HEK293 (cell line): ENCODE measurements around the gene C2CD2L.

Experiments used
- GLIS1 ChIP-seq: fragments of 450-650 bp; formaldehyde crosslinking; IDR thresholded peaks from 2 replicates; pipeline ENCODE4 v1.5.1; 2016; ENCODE audit warnings: missing biosample characterization, missing genetic modification characterization
- REPIN1 ChIP-seq: fragments of 450-650 bp; formaldehyde crosslinking; IDR thresholded peaks from 2 replicates; pipeline ENCODE4 v1.5.1; 2017; ENCODE audit warnings: missing biosample characterization, missing genetic modification characterization, low read depth
- ZEB2 ChIP-seq: fragments of 450-650 bp; formaldehyde crosslinking; IDR thresholded peaks from 2 replicates; pipeline ENCODE4 v1.5.1; 2016; ENCODE audit warnings: missing biosample characterization, missing genetic modification characterization
- ZFP69B ChIP-seq: fragments of 450-650 bp; formaldehyde crosslinking; IDR thresholded peaks from 2 replicates; pipeline ENCODE4 v1.5.1; 2016; ENCODE audit warnings: missing biosample characterization, missing genetic modification characterization
- ZNF114 ChIP-seq: fragments of 450-650 bp; formaldehyde crosslinking; IDR thresholded peaks from 2 replicates; pipeline ENCODE4 v1.5.0; 2017; ENCODE audit warnings: missing biosample characterization, missing genetic modification characterization
- ZNF140 ChIP-seq: fragments of 450-650 bp; formaldehyde crosslinking; IDR thresholded peaks from 2 replicates; pipeline ENCODE4 v1.5.1; 2016; ENCODE audit warnings: missing biosample characterization, missing genetic modification characterization
- ZNF16 ChIP-seq: fragments of 450-650 bp; formaldehyde crosslinking; IDR thresholded peaks from 2 replicates; pipeline ENCODE4 v1.5.1; 2016; ENCODE audit warnings: low read depth, missing biosample characterization, missing genetic modification characterization
- ZNF24 ChIP-seq: fragments of 450-650 bp; formaldehyde crosslinking; IDR thresholded peaks from 2 replicates; pipeline ENCODE4 v1.5.1; 2016; ENCODE audit warnings: missing biosample characterization, missing genetic modification characterization
- ZNF302 ChIP-seq: fragments of 450-650 bp; formaldehyde crosslinking; IDR thresholded peaks from 2 replicates; pipeline ENCODE4 v1.5.1; 2016; ENCODE audit warnings: missing biosample characterization, missing genetic modification characterization, low read depth
- ZNF341 ChIP-seq: fragments of 450-650 bp; formaldehyde crosslinking; IDR thresholded peaks from 2 replicates; pipeline ENCODE4; 2016; ENCODE audit warnings: low read depth, missing biosample characterization, missing genetic modification characterization
- ZNF366 ChIP-seq: fragments of 450-650 bp; formaldehyde crosslinking; conservative IDR thresholded peaks from 2 replicates; pipeline ENCODE4 v1.5.1; 2016; ENCODE audit warnings: missing biosample characterization, missing genetic modification characterization
- ZNF530 ChIP-seq: fragments of 450-650 bp; formaldehyde crosslinking; IDR thresholded peaks from 2 replicates; pipeline ENCODE4 v1.5.1; 2016; ENCODE audit warnings: low read depth, missing biosample characterization, missing genetic modification characterization
- ZNF707 ChIP-seq: fragments of 450-650 bp; formaldehyde crosslinking; IDR thresholded peaks from 2 replicates; pipeline ENCODE4 v1.5.1; 2016; ENCODE audit warnings: missing biosample characterization, missing genetic modification characterization
- TF ChIP-seq, protein P1 (sequence below): fragments of 450-650 bp; formaldehyde crosslinking; IDR thresholded peaks from 2 replicates; pipeline ENCODE4 v1.5.1; 2016; ENCODE audit warnings: missing biosample characterization, missing genetic modification characterization
- TF ChIP-seq, protein P2 (sequence below): fragments of 450-650 bp; formaldehyde crosslinking; IDR thresholded peaks from 2 replicates; pipeline ENCODE4 v1.5.1; 2017; ENCODE audit warnings: missing biosample characterization, mild to moderate bottlenecking, missing genetic modification characterization, moderate library complexity
- TF ChIP-seq, protein P3 (sequence below): fragments of 450-650 bp; formaldehyde crosslinking; IDR thresholded peaks from 2 replicates; pipeline ENCODE4 v1.5.1; 2016; ENCODE audit warnings: missing biosample characterization, missing genetic modification characterization
- TF ChIP-seq, protein P4 (sequence below): fragments of 450-650 bp; formaldehyde crosslinking; IDR thresholded peaks from 2 replicates; pipeline ENCODE4 v1.5.1; 2017; ENCODE audit warnings: missing biosample characterization, missing genetic modification characterization
- TF ChIP-seq, protein P5 (sequence below): fragments of 450-650 bp; formaldehyde crosslinking; conservative IDR thresholded peaks from 2 replicates; pipeline ENCODE4 v1.5.1; 2016; ENCODE audit warnings: low read depth, missing biosample characterization, missing genetic modification characterization
- TF ChIP-seq, protein P6 (sequence below): fragments of 450-650 bp; formaldehyde crosslinking; IDR thresholded peaks from 2 replicates; pipeline ENCODE4 v1.5.1; 2016; ENCODE audit warnings: missing biosample characterization, missing genetic modification characterization
- TF ChIP-seq, protein P7 (sequence below): fragments of 450-650 bp; formaldehyde crosslinking; IDR thresholded peaks from 2 replicates; pipeline ENCODE4 v1.5.1; 2016; ENCODE audit warnings: missing biosample characterization, missing genetic modification characterization
- TF ChIP-seq, protein P8 (sequence below): fragments of 450-650 bp; formaldehyde crosslinking; IDR thresholded peaks from 2 replicates; pipeline ENCODE4; 2016; ENCODE audit warnings: missing biosample characterization, missing genetic modification characterization

The C2CD2L gene

DNA sequence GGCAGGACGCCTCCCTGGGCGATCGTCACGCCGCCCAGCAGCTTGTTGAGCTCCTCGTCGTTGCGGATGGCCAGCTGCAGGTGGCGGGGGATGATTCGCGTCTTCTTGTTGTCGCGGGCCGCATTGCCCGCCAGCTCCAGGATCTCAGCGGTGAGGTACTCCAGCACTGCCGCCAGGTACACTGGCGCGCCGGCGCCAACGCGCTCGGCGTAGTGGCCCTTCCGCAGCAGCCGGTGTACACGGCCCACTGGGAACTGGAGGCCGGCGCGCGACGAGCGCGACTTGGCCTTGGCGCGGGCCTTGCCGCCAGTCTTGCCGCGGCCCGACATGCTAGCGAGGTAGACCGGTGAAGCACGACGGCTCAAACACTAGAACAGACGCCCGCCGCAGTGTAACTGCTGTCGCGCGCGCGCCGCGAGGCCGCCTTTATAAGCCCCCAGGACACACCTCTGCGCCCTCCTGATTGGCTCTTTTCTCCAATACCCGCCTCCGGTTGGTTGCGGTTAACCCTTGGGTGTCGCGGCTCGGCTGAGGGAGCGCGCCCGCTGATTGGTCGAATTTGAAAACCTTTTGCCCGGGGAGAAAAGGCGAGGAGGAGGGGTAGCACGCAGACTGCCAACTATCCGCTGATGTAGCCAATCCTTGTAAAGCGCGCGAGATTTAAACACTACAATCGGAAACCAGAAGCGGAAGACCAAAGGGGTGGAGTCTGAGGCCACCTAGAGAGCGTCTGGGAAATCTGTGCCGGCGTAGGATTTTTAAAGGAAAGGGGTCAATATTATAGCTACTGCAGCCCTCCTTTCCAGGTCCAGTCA, 11.9 kb upstream of the C2CD2L start (continued):
- TF ChIP-seq, protein P1, sequence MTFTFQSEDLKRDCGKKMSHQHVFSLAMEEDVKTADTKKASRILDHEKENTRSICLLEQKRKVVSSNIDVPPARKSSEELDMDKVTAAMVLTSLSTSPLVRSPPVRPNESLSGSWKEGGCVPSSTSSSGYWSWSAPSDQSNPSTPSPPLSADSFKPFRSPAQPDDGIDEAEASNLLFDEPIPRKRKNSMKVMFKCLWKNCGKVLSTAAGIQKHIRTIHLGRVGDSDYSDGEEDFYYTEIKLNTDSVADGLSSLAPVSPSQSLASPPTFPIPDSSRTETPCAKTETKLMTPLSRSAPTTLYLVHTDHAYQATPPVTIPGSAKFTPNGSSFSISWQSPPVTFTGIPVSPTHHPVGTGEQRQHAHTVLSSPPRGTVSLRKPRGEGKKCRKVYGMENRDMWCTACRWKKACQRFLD (tag by site-specific recombination), result no peak
- TF ChIP-seq ZNF366 (no peak; the same call in 1 of the 2 replicates), ZNF114 (tag by site-specific recombination) (no peak), ZFP69B (tag by site-specific recombination) (peak; percentile 50; the same call in 1 of the 2 replicates), ZNF530 (tag by site-specific recombination) (no peak), ZNF16 (tag by site-specific recombination) (no peak), ZNF707 (no peak), ZNF24 (tag by site-specific recombination) (no peak), ZNF302 (tag by site-specific recombination) (no peak), REPIN1 (tag by site-specific recombination) (0 out of 2 replicates have a peak, but pooled peaks have one; percentile 54), GLIS1 (peak; percentile 42; the same call in 1 of the 2 replicates), ZNF140 (tag by site-specific recombination) (no peak), ZNF341 (no peak), ZEB2 (peak; percentile 52; the same call in 1 of the 2 replicates)
- TF ChIP-seq, protein P2, sequence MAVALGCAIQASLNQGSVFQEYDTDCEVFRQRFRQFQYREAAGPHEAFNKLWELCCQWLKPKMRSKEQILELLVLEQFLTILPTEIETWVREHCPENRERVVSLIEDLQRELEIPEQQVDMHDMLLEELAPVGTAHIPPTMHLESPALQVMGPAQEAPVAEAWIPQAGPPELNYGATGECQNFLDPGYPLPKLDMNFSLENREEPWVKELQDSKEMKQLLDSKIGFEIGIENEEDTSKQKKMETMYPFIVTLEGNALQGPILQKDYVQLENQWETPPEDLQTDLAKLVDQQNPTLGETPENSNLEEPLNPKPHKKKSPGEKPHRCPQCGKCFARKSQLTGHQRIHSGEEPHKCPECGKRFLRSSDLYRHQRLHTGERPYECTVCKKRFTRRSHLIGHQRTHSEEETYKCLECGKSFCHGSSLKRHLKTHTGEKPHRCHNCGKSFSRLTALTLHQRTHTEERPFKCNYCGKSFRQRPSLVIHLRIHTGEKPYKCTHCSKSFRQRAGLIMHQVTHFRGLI (tag by site-specific recombination), result no peak
- TF ChIP-seq, protein P3, sequence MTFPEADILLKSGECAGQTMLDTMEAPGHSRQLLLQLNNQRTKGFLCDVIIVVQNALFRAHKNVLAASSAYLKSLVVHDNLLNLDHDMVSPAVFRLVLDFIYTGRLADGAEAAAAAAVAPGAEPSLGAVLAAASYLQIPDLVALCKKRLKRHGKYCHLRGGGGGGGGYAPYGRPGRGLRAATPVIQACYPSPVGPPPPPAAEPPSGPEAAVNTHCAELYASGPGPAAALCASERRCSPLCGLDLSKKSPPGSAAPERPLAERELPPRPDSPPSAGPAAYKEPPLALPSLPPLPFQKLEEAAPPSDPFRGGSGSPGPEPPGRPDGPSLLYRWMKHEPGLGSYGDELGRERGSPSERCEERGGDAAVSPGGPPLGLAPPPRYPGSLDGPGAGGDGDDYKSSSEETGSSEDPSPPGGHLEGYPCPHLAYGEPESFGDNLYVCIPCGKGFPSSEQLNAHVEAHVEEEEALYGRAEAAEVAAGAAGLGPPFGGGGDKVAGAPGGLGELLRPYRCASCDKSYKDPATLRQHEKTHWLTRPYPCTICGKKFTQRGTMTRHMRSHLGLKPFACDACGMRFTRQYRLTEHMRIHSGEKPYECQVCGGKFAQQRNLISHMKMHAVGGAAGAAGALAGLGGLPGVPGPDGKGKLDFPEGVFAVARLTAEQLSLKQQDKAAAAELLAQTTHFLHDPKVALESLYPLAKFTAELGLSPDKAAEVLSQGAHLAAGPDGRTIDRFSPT, result peak; percentile 91
- TF ChIP-seq, protein P4, sequence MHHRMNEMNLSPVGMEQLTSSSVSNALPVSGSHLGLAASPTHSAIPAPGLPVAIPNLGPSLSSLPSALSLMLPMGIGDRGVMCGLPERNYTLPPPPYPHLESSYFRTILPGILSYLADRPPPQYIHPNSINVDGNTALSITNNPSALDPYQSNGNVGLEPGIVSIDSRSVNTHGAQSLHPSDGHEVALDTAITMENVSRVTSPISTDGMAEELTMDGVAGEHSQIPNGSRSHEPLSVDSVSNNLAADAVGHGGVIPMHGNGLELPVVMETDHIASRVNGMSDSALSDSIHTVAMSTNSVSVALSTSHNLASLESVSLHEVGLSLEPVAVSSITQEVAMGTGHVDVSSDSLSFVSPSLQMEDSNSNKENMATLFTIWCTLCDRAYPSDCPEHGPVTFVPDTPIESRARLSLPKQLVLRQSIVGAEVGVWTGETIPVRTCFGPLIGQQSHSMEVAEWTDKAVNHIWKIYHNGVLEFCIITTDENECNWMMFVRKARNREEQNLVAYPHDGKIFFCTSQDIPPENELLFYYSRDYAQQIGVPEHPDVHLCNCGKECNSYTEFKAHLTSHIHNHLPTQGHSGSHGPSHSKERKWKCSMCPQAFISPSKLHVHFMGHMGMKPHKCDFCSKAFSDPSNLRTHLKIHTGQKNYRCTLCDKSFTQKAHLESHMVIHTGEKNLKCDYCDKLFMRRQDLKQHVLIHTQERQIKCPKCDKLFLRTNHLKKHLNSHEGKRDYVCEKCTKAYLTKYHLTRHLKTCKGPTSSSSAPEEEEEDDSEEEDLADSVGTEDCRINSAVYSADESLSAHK (tag by site-specific recombination), result no peak
- TF ChIP-seq, protein P5, sequence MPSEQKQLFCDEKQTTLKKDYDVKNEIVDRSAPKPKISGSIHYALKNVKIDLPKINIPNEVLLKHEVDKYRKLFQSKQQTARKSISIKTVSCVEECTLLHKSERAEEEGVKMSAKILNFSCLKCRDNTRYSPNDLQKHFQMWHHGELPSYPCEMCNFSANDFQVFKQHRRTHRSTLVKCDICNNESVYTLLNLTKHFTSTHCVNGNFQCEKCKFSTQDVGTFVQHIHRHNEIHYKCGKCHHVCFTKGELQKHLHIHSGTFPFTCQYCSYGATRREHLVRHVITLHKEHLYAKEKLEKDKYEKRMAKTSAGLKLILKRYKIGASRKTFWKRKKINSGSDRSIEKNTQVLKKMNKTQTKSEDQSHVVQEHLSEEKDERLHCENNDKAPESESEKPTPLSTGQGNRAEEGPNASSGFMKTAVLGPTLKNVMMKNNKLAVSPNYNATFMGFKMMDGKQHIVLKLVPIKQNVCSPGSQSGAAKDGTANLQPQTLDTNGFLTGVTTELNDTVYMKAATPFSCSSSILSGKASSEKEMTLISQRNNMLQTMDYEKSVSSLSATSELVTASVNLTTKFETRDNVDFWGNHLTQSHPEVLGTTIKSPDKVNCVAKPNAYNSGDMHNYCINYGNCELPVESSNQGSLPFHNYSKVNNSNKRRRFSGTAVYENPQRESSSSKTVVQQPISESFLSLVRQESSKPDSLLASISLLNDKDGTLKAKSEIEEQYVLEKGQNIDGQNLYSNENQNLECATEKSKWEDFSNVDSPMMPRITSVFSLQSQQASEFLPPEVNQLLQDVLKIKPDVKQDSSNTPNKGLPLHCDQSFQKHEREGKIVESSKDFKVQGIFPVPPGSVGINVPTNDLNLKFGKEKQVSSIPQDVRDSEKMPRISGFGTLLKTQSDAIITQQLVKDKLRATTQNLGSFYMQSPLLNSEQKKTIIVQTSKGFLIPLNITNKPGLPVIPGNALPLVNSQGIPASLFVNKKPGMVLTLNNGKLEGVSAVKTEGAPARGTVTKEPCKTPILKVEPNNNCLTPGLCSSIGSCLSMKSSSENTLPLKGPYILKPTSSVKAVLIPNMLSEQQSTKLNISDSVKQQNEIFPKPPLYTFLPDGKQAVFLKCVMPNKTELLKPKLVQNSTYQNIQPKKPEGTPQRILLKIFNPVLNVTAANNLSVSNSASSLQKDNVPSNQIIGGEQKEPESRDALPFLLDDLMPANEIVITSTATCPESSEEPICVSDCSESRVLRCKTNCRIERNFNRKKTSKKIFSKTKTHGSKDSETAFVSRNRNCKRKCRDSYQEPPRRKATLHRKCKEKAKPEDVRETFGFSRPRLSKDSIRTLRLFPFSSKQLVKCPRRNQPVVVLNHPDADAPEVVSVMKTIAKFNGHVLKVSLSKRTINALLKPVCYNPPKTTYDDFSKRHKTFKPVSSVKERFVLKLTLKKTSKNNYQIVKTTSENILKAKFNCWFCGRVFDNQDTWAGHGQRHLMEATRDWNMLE (tag by site-specific recombination), result no peak
- TF ChIP-seq, protein P6, sequence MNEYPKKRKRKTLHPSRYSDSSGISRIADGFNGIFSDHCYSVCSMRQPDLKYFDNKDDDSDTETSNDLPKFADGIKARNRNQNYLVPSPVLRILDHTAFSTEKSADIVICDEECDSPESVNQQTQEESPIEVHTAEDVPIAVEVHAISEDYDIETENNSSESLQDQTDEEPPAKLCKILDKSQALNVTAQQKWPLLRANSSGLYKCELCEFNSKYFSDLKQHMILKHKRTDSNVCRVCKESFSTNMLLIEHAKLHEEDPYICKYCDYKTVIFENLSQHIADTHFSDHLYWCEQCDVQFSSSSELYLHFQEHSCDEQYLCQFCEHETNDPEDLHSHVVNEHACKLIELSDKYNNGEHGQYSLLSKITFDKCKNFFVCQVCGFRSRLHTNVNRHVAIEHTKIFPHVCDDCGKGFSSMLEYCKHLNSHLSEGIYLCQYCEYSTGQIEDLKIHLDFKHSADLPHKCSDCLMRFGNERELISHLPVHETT (tag by site-specific recombination), result 0 out of 2 replicates have a peak, but pooled peaks have one; percentile 16
- TF ChIP-seq, protein P7, sequence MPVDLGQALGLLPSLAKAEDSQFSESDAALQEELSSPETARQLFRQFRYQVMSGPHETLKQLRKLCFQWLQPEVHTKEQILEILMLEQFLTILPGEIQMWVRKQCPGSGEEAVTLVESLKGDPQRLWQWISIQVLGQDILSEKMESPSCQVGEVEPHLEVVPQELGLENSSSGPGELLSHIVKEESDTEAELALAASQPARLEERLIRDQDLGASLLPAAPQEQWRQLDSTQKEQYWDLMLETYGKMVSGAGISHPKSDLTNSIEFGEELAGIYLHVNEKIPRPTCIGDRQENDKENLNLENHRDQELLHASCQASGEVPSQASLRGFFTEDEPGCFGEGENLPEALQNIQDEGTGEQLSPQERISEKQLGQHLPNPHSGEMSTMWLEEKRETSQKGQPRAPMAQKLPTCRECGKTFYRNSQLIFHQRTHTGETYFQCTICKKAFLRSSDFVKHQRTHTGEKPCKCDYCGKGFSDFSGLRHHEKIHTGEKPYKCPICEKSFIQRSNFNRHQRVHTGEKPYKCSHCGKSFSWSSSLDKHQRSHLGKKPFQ, result no peak
- TF ChIP-seq, protein P8, sequence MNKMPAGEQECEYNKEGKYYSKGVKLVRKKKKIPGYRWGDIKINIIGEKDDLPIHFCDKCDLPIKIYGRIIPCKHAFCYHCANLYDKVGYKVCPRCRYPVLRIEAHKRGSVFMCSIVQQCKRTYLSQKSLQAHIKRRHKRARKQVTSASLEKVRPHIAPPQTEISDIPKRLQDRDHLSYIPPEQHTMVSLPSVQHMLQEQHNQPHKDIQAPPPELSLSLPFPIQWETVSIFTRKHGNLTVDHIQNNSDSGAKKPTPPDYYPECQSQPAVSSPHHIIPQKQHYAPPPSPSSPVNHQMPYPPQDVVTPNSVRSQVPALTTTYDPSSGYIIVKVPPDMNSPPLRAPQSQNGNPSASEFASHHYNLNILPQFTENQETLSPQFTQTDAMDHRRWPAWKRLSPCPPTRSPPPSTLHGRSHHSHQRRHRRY (tag by site-specific recombination), result peak; percentile 77; the same call in 1 of the 2 replicates
